Fibroblast of the aortic adventitia (primary cell): Measurements from ENCODE around the gene HYAL3. TPM values are rescaled to one million over a fixed set of nuclear protein-coding genes. Genes with fewer than 3 reads are reported as not detected.
"Not testable (repeated sequence)": the region's sequence is repeated elsewhere in the genome, so short reads cannot be mapped to it uniquely, and the experiment has no call there.

Source experiments
- DNase-seq: peaks from one replicate; pipeline ENCODE4 v3.0.0-alpha.2; 2010; ENCODE audit warnings: low read depth
- H3K4me3 ChIP-seq: 2 replicates; pipeline ENCODE4 v1.5.1; 2011; ENCODE audit warnings: low read depth, mild to moderate bottlenecking, control low read depth, low read length, moderate library complexity
- total RNA-seq: library from RNA; depleted of rRNA; stranded (reverse); fragments of >200 nt; gene quantifications from 2 replicates; pipeline ENCODE4 v1.2.3, GENCODE V29; 2012; ENCODE audit warnings: low replicate concordance
- TF ChIP-seq, protein P1 (sequence below): IDR thresholded peaks from 2 replicates; pipeline ENCODE4 v1.5.1; 2011; ENCODE audit warnings: mild to moderate bottlenecking, low read length, control low read depth, inconsistent platforms; ENCODE audit not compliant: insufficient read depth

HYAL3 gene
- total RNA-seq, 1 donor, result 3.1 TPM

DNA sequence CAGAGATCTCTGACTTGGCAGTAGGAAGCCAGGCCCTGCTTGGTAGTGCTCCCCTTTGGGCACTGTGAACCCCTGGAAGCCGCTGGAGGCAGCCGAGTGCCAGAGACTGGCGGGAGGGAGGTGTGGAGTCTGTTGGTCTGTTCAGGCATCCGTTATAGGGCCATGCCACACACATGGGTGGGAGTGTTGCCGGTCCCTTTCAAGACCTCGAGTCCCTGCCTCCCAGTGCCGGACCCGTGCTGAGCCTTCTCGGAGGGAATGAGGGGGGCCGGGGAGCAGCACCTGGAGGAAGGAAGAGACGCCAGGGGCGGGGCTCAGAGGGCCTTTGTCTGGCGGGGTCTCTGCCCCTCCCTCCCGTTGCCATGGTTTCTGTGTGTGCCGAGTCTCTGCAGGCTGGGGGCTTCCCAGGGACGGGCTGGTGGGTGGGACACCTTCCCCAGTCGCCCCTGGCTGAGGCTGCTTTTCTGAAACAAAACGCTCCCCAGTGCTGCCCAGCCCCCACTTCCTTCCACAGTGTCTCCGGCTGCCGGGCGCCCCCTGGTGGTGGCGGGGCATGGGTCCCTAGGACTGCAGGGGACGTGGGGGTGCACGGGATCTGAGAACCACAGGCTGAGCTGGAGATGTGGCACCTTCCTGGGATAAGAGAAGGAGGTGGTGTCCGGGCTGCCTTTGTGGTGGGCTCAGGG is 53.2 kb downstream of the HYAL3 start:
- peak overlapping the region; percentile 51 for H3K4me3 ChIP-seq
- TF ChIP-seq, protein P1, sequence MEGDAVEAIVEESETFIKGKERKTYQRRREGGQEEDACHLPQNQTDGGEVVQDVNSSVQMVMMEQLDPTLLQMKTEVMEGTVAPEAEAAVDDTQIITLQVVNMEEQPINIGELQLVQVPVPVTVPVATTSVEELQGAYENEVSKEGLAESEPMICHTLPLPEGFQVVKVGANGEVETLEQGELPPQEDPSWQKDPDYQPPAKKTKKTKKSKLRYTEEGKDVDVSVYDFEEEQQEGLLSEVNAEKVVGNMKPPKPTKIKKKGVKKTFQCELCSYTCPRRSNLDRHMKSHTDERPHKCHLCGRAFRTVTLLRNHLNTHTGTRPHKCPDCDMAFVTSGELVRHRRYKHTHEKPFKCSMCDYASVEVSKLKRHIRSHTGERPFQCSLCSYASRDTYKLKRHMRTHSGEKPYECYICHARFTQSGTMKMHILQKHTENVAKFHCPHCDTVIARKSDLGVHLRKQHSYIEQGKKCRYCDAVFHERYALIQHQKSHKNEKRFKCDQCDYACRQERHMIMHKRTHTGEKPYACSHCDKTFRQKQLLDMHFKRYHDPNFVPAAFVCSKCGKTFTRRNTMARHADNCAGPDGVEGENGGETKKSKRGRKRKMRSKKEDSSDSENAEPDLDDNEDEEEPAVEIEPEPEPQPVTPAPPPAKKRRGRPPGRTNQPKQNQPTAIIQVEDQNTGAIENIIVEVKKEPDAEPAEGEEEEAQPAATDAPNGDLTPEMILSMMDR, result peak; percentile 99
- peak; percentile 82 for DNase-seq

DNA sequence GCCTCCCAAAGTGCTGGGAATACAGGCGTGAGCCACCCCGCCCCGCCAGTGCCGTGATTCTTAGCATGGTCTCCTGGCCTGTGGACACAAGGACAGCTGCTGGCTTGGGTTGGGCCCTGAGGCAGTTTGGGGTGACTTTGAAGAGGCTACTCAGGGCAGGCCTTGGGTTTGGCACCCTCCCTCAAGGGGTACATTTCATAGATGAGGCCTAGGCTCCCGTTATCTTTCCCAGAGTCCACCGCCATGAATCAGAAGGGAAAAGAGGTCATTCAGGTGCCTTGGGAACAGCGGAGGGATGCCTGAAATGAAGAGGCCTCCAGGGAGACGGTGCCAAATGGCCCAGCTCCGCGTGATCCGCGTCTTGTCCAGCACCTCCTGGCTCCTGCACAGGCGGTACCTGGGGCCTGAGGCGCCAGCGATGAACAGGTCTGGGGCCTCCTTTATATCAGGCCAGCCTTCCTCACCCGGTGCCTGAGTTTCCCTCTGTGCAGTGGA is 53.9 kb downstream of the HYAL3 start:
- H3K4me3 ChIP-seq, result peak overlapping the region; percentile 51
- TF ChIP-seq, protein P1, result no peak
- no peak for DNase-seq

DNA sequence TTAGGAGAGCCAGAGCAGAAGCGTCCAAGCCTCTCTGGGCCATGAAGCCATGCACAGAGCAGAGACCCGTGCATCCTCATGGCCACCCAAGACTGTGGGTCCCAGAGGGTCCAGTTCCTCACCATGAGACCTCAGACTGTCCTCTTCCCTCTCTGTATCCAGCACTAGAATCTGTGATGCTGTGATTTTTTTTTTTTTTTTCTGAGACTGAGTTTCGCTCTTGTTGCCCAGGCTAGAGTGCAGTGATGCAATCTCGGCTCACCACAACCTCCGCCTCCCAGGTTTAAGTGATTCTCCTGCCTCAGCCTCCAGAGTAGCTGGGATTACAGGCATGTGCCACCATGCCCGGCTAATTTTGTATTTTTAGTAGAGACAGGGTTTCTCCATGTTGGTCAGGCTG is 54.4 kb downstream of the HYAL3 start:
- DNase-seq, H3K4me3 ChIP-seq: not testable (repeated sequence)

DNA sequence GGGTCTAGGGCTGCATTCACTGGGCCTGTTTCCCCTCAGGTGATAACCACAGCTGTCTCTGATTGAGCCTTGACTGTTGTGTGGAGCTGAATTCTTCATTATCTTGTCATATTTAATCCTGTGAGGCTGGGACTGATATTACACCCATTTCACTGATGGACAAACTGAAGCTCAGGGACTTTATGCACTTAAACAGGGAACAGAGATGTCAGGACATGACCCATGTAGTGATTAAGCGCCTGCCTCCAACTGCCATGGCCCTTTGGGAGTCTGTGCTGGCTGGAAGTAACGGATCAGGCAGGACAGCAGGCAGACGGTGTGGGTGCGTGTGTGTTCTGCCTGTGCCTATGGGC is 55.7 kb downstream of the HYAL3 start:
- TF ChIP-seq, protein P1, result no peak
- no peak overlapping the region for H3K4me3 ChIP-seq
- DNase-seq, result no peak

DNA sequence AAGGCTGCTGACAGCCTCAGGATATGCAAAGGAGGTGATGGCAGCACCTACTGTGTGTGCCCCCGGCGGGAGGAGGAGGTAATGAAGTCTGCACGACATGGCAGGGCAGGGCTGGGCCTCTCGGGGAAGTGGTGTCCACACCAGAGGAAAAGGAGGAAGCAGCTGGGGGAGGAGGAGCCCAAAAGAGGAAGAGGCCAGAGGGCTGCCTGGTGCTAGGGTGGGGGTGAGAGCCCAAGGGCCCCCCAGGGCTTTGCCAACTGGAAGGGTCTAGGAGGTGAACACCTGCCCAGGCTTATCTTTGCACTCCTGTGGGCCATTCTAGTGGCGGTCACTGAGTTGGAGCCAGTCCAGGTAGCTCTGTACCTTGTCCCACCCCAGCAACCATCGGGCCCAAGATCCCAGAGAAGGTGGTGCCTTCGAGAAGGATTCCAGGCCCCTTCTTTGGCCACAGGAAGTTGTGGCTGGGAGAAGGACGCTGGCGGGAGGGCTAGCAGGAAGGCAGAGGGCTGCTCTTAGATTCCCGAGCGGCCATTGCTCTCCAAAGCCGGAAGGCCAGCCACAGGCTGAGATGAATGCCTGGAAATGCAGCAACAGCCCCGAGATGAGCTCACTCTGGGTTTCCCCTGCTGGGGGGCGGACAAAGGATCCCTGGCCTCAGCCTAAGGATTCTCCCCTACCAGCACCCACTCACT is 56.2 kb downstream of the HYAL3 start:
- TF ChIP-seq, protein P1, result no peak
- peak overlapping the region; percentile 22 for H3K4me3 ChIP-seq
- DNase-seq, result peak; percentile 59

Other genes starting within 250 kb of the HYAL3 start
- 104 and 142 TPM in 2 replicates for gene RBM5, start 210.5 kb downstream of the HYAL3 start, total RNA-seq
- 0.74 and 3.5 TPM in 2 replicates for gene SEMA3F, start 144.1 kb downstream of the HYAL3 start, total RNA-seq
- not detected in 2 replicates for gene GNAT1, start 107.8 kb downstream of the HYAL3 start, total RNA-seq
- gene SLC38A3, start 94.1 kb downstream of the HYAL3 start, total RNA-seq, result 0.27 TPM in 1 of 2 replicates, not detected in the other
- 195 and 203 TPM in 2 replicates for gene GNAI2, start 63.2 kb downstream of the HYAL3 start, total RNA-seq
- 9.7 and 110 TPM in 2 replicates for gene SEMA3B, start 30.3 kb downstream of the HYAL3 start, total RNA-seq
- gene LSMEM2, start 20.3 kb downstream of the HYAL3 start, total RNA-seq, result not detected in 2 replicates
- 45.3 and 72.7 TPM in 2 replicates for gene IFRD2, start 7.0 kb downstream of the HYAL3 start, total RNA-seq
- gene NAA80, start within 50 bp of the HYAL3 start, total RNA-seq, result 3.8 and 8.4 TPM in 2 replicates
- 0.90 TPM in 1 of 2 replicates, not detected in the other for gene HYAL1, start 4.2 kb upstream of the HYAL3 start, total RNA-seq
- gene HYAL2, start 23.3 kb upstream of the HYAL3 start, total RNA-seq, result 7.8 and 27.0 TPM in 2 replicates
- gene TUSC2, start 28.8 kb upstream of the HYAL3 start, total RNA-seq, result 11.9 and 15.5 TPM in 2 replicates
- gene RASSF1, start 41.4 kb upstream of the HYAL3 start, total RNA-seq, result 20.4 and 45.7 TPM in 2 replicates
- 0.81 and 0.82 TPM in 2 replicates for gene ZMYND10, start 46.3 kb upstream of the HYAL3 start, total RNA-seq
- 9.4 and 19.7 TPM in 2 replicates for gene NPRL2, start 51.4 kb upstream of the HYAL3 start, total RNA-seq
- gene CYB561D2, start 51.5 kb upstream of the HYAL3 start, total RNA-seq, result 12.2 and 15.8 TPM in 2 replicates
- 47.9 and 48.9 TPM in 2 replicates for gene TMEM115, start 60.1 kb upstream of the HYAL3 start, total RNA-seq
- gene CACNA2D2, start 204.2 kb upstream of the HYAL3 start, total RNA-seq, result not detected in 2 replicates